HepG2 (cell line): ENCODE results near the gene SNX21. TPM values are rescaled to one million over a fixed set of nuclear protein-coding genes. Genes with fewer than 3 reads are reported as not detected.

Source experiments
- ARID2 ChIP-seq: sonication (generic); formaldehyde crosslinking; IDR thresholded peaks from 2 replicates; pipeline ENCODE4 v1.8.1; 2022; ENCODE audit warnings: mild to moderate bottlenecking, missing genetic modification reagents, borderline replicate concordance
- BCL6 ChIP-seq: IDR thresholded peaks from 2 replicates; pipeline ENCODE4 v1.6.1; 2016; ENCODE audit warnings: missing genetic modification reagents, missing compliant biosample characterization
- KDM2A ChIP-seq: sonication (generic); formaldehyde crosslinking; IDR thresholded peaks from 2 replicates; pipeline ENCODE4 v1.4.0; 2020; ENCODE audit warnings: low read depth, missing genetic modification reagents, borderline replicate concordance
- NFKBIZ ChIP-seq: IDR thresholded peaks from 2 replicates; pipeline ENCODE4 v1.6.1; 2018; ENCODE audit warnings: missing genetic modification reagents, missing compliant biosample characterization
- POLR2A ChIP-seq, 2 experiments: IDR thresholded peaks; 2 replicates each; pipeline ENCODE4 v1.6.1; 2011; ENCODE audit warnings: low read depth in 2 of 2, low read length in 2 of 2, mild to moderate bottlenecking in 1 of 2, moderate library complexity in 1 of 2; ENCODE audit not compliant: insufficient read depth in 1 of 2
- REXO4 ChIP-seq: sonication (generic); formaldehyde crosslinking; IDR thresholded peaks from 2 replicates; pipeline ENCODE4 v1.8.0; 2022; ENCODE audit warnings: missing genetic modification reagents, mild to moderate bottlenecking, borderline replicate concordance
- ZNF235 ChIP-seq: sonication (generic); formaldehyde crosslinking; IDR thresholded peaks from 2 replicates; pipeline ENCODE4 v1.8.1; 2023; ENCODE audit warnings: mild to moderate bottlenecking, missing genetic modification reagents, borderline replicate concordance
- polyA plus RNA-seq, 8 experiments: library from polyadenylated mRNA; depleted of rRNA in 3 of 8; stranded (reverse) in 7 of 8; unstranded in 1 of 8; fragments of >200 nt; fragmentation: Illumina TruSeq in 4 of 8; extraction: Trizol in 4 of 8; gene quantifications; 2 replicates each; pipeline versions ENCODE4 v1.2.1 to v1.2.3, GENCODE V29; 2011 to 2016; ENCODE audit warnings: low read depth in 4 of 8, missing spikeins in 1 of 8, mixed read lengths in 1 of 8; ENCODE audit not compliant: insufficient read depth in 1 of 8
- total RNA-seq, 5 experiments: library from RNA; depleted of rRNA; stranded (reverse); fragments of >200 nt; fragmentation: Illumina TruSeq; extraction: Trizol; gene quantifications; 2 replicates each; pipeline ENCODE4 v1.2.3, GENCODE V29; 2016; ENCODE audit warnings: low read depth in 1 of 5
- TF ChIP-seq, protein P1 (sequence below): sonication (generic); formaldehyde crosslinking; conservative IDR thresholded peaks from 2 replicates; pipeline ENCODE4 v1.4.0; 2020; ENCODE audit warnings: mild to moderate bottlenecking, missing genetic modification reagents, moderate library complexity
- TF ChIP-seq, protein P2 (sequence below): sonication (generic); formaldehyde crosslinking; IDR thresholded peaks from 2 replicates; pipeline ENCODE4 v1.4.0; 2020; ENCODE audit warnings: mild to moderate bottlenecking, missing genetic modification reagents
- TF ChIP-seq, protein P3 (sequence below): sonication (generic); formaldehyde crosslinking; IDR thresholded peaks from 2 replicates; pipeline ENCODE4 v1.5.0; 2020; ENCODE audit warnings: mild to moderate bottlenecking, missing genetic modification reagents, borderline replicate concordance

SNX21 gene
- total and polyA plus RNA-seq, 2 of the 13 experiments (the other 11 are each of a cell fraction or from before 2014, with no cell fraction given) = 7.7 to 12.8 TPM

DNA sequence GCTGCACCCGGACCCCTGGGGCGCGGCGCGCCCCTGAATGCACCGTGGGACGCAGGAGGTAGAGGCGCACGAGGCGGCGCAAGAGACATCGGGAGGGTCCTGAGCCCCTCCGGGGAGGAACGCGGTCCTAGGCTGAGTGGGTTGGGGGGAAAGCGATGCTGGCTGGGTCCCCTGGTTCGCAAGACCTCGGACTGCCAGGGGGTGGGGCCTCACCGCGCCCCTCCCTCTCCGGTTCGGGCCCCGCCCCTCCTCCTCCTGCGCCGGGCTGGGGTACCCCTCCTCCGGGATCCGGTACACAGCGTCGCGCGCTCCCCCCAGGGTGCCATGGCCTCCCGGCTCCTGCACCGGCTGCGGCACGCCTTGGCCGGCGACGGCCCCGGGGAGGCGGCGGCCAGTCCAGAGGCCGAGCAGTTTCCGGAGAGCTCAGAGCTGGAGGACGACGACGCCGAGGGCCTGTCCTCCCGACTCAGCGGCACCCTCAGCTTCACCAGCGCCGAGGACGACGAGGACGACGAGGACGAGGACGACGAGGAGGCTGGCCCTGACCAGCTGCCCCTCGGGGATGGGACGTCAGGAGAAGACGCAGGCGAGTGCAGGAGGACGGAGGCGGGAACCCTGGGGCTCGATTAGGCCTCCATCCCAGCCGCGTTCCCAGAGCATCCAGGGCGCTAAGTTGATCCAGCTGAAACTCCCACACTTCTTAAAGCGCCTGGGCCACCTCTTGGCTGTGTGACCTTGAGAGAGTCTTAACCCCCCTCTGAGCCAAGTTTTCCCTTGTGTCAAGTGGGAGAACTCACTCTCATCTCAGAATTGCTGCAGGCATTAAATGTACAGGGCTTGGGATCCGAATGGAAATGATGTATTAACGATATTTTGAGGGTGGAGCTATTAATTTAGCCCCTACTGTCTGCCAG lies 541 bp downstream of the SNX21 start (continued):
- TF ChIP-seq, protein P1, sequence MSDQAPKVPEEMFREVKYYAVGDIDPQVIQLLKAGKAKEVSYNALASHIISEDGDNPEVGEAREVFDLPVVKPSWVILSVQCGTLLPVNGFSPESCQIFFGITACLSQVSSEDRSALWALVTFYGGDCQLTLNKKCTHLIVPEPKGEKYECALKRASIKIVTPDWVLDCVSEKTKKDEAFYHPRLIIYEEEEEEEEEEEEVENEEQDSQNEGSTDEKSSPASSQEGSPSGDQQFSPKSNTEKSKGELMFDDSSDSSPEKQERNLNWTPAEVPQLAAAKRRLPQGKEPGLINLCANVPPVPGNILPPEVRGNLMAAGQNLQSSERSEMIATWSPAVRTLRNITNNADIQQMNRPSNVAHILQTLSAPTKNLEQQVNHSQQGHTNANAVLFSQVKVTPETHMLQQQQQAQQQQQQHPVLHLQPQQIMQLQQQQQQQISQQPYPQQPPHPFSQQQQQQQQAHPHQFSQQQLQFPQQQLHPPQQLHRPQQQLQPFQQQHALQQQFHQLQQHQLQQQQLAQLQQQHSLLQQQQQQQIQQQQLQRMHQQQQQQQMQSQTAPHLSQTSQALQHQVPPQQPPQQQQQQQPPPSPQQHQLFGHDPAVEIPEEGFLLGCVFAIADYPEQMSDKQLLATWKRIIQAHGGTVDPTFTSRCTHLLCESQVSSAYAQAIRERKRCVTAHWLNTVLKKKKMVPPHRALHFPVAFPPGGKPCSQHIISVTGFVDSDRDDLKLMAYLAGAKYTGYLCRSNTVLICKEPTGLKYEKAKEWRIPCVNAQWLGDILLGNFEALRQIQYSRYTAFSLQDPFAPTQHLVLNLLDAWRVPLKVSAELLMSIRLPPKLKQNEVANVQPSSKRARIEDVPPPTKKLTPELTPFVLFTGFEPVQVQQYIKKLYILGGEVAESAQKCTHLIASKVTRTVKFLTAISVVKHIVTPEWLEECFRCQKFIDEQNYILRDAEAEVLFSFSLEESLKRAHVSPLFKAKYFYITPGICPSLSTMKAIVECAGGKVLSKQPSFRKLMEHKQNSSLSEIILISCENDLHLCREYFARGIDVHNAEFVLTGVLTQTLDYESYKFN (CRISPR knock-in tag) = no peak
- TF ChIP-seq ZNF235 (CRISPR knock-in tag) (peak; percentile 65; the same call in 1 of the 2 replicates), NFKBIZ (CRISPR knock-in tag) (0 out of 2 replicates have a peak, but pooled peaks have one; percentile 25), ARID2 (CRISPR knock-in tag) (peak; percentile 58; the same call in 1 of the 2 replicates), REXO4 (no peak), BCL6 (CRISPR knock-in tag) (peak; percentile 48), POLR2A (IDR thresholded peaks at IDR 0.05; ENCODE audit: insufficient read depth in 1 of 2, low read depth in 2 of 2, low read length in 2 of 2) (peak in 1 of 2 experiments; percentile 81; a peak in 3 of 4 replicates), KDM2A (CRISPR knock-in tag) (peak; percentile 80)
- TF ChIP-seq, protein P2, sequence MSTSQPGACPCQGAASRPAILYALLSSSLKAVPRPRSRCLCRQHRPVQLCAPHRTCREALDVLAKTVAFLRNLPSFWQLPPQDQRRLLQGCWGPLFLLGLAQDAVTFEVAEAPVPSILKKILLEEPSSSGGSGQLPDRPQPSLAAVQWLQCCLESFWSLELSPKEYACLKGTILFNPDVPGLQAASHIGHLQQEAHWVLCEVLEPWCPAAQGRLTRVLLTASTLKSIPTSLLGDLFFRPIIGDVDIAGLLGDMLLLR (CRISPR knock-in tag) = 0 out of 2 replicates have a peak, but pooled peaks have one; percentile 38
- TF ChIP-seq, protein P3, sequence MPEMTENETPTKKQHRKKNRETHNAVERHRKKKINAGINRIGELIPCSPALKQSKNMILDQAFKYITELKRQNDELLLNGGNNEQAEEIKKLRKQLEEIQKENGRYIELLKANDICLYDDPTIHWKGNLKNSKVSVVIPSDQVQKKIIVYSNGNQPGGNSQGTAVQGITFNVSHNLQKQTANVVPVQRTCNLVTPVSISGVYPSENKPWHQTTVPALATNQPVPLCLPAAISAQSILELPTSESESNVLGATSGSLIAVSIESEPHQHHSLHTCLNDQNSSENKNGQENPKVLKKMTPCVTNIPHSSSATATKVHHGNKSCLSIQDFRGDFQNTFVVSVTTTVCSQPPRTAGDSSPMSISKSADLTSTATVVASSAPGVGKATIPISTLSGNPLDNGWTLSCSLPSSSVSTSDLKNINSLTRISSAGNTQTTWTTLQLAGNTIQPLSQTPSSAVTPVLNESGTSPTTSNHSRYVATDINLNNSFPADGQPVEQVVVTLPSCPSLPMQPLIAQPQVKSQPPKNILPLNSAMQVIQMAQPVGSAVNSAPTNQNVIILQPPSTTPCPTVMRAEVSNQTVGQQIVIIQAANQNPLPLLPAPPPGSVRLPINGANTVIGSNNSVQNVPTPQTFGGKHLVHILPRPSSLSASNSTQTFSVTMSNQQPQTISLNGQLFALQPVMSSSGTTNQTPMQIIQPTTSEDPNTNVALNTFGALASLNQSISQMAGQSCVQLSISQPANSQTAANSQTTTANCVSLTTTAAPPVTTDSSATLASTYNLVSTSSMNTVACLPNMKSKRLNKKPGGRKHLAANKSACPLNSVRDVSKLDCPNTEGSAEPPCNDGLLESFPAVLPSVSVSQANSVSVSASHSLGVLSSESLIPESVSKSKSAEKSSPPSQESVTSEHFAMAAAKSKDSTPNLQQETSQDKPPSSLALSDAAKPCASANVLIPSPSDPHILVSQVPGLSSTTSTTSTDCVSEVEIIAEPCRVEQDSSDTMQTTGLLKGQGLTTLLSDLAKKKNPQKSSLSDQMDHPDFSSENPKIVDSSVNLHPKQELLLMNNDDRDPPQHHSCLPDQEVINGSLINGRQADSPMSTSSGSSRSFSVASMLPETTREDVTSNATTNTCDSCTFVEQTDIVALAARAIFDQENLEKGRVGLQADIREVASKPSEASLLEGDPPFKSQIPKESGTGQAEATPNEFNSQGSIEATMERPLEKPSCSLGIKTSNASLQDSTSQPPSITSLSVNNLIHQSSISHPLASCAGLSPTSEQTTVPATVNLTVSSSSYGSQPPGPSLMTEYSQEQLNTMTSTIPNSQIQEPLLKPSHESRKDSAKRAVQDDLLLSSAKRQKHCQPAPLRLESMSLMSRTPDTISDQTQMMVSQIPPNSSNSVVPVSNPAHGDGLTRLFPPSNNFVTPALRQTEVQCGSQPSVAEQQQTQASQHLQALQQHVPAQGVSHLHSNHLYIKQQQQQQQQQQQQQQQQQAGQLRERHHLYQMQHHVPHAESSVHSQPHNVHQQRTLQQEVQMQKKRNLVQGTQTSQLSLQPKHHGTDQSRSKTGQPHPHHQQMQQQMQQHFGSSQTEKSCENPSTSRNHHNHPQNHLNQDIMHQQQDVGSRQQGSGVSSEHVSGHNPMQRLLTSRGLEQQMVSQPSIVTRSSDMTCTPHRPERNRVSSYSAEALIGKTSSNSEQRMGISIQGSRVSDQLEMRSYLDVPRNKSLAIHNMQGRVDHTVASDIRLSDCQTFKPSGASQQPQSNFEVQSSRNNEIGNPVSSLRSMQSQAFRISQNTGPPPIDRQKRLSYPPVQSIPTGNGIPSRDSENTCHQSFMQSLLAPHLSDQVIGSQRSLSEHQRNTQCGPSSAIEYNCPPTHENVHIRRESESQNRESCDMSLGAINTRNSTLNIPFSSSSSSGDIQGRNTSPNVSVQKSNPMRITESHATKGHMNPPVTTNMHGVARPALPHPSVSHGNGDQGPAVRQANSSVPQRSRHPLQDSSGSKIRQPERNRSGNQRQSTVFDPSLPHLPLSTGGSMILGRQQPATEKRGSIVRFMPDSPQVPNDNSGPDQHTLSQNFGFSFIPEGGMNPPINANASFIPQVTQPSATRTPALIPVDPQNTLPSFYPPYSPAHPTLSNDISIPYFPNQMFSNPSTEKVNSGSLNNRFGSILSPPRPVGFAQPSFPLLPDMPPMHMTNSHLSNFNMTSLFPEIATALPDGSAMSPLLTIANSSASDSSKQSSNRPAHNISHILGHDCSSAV (CRISPR knock-in tag) = no peak
